ENCODE measurements around the gene CLTCL1.
"Not testable (repeated sequence)": the region's sequence is repeated elsewhere in the genome, so short reads cannot be mapped to it uniquely, and the experiment has no call there.

CLTCL1 gene

GRCh38 chr22:19169947-19170318 lies 121.6 kb downstream of the CLTCL1 start:
- TF ChIP-seq ZNF274 (IDR thresholded peaks at IDR 0.05; ENCODE audit: low read depth, low read length) (no peak), SUZ12 (IDR thresholded peaks at IDR 0.05; ENCODE audit: extremely low read depth, insufficient read depth, insufficient read length) (no peak), YY1 (IDR thresholded peaks at IDR 0.05; ENCODE audit: insufficient read depth, insufficient read length) (no peak)
- no peaks in the 10 kb centered on the region for H3K9me3 ChIP-seq (ENCODE audit: insufficient read depth, low read length)
- peak overlapping the region; percentile 61 for H3K9ac ChIP-seq (ENCODE audit: insufficient read length, low read depth)
- H3K4me3 ChIP-seq (ENCODE audit: insufficient read length, low read depth): no peak overlapping the region
- H3K36me3 ChIP-seq (ENCODE audit: insufficient read depth, insufficient read length, low read length): peaks cover 25% of the 10 kb centered on the region
- DNase-seq (ENCODE audit: low read depth, low spot score): no peak
- peaks cover 27% of the 10 kb centered on the region for H3K4me1 ChIP-seq (ENCODE audit: insufficient read depth, insufficient read length)
- peaks cover 46% of the 10 kb centered on the region for H3K27me3 ChIP-seq (ENCODE audit: insufficient read depth, insufficient read length)

- peak overlapping the region; percentile 17 for H3K9ac ChIP-seq (ENCODE audit: insufficient read length, low read depth)
- H3K4me3 ChIP-seq (ENCODE audit: insufficient read length, low read depth): peak overlapping the region; percentile 6
- H3K36me3 ChIP-seq (ENCODE audit: insufficient read depth, insufficient read length, low read length): peaks cover 23% of the 10 kb centered on the region
Observed at GRCh38 chr22:19169002-19169946, 122.2 kb downstream of the CLTCL1 start.

GRCh38 chr22:19168088-19168890 lies 123.2 kb downstream of the CLTCL1 start:
- no peak overlapping the region for H3K4me3 ChIP-seq (ENCODE audit: insufficient read length, low read depth)
- DNase-seq (ENCODE audit: low read depth, low spot score): no peak
- no peak for TF ChIP-seq SUZ12 (IDR thresholded peaks at IDR 0.05; ENCODE audit: extremely low read depth, insufficient read depth, insufficient read length)
- no peak for TF ChIP-seq ZNF274 (IDR thresholded peaks at IDR 0.05; ENCODE audit: low read depth, low read length)
- no peak for TF ChIP-seq YY1 (IDR thresholded peaks at IDR 0.05; ENCODE audit: insufficient read depth, insufficient read length)
- H3K27me3 ChIP-seq (ENCODE audit: insufficient read depth, insufficient read length): peaks cover 46% of the 10 kb centered on the region
- no peak overlapping the region for H3K9ac ChIP-seq (ENCODE audit: insufficient read length, low read depth)
- no peaks in the 10 kb centered on the region for H3K9me3 ChIP-seq (ENCODE audit: insufficient read depth, low read length)
- H3K4me1 ChIP-seq (ENCODE audit: insufficient read depth, insufficient read length): peaks cover 17% of the 10 kb centered on the region
- H3K36me3 ChIP-seq (ENCODE audit: insufficient read depth, insufficient read length, low read length): peaks cover 13% of the 10 kb centered on the region

More at GRCh38 chr22:19169002-19169946, 122.2 kb downstream of the CLTCL1 start:
- DNase-seq (ENCODE audit: low read depth, low spot score): no peak
- no peak for TF ChIP-seq ZNF274 (IDR thresholded peaks at IDR 0.05; ENCODE audit: low read depth, low read length)
- TF ChIP-seq YY1 (IDR thresholded peaks at IDR 0.05; ENCODE audit: insufficient read depth, insufficient read length): no peak
- no peak for TF ChIP-seq SUZ12 (IDR thresholded peaks at IDR 0.05; ENCODE audit: extremely low read depth, insufficient read depth, insufficient read length)
- H3K27me3 ChIP-seq (ENCODE audit: insufficient read depth, insufficient read length): peaks cover 46% of the 10 kb centered on the region
- H3K9me3 ChIP-seq (ENCODE audit: insufficient read depth, low read length): no peaks in the 10 kb centered on the region
- peaks cover 24% of the 10 kb centered on the region for H3K4me1 ChIP-seq (ENCODE audit: insufficient read depth, insufficient read length)

GRCh38 chr22:19167106-19167869 lies 124.2 kb downstream of the CLTCL1 start:
- TF ChIP-seq ZNF274 (IDR thresholded peaks at IDR 0.05; ENCODE audit: low read depth, low read length) (no peak), YY1 (IDR thresholded peaks at IDR 0.05; ENCODE audit: insufficient read depth, insufficient read length) (no peak), SUZ12 (IDR thresholded peaks at IDR 0.05; ENCODE audit: extremely low read depth, insufficient read depth, insufficient read length) (no peak)
- Histone ChIP-seq H3K4me1 (ENCODE audit: insufficient read depth, insufficient read length) (peaks cover 10% of the 10 kb centered on the region), H3K9me3 (ENCODE audit: insufficient read depth, low read length) (no peaks in the 10 kb centered on the region), H3K4me3 (ENCODE audit: insufficient read length, low read depth) (no peak overlapping the region), H3K36me3 (ENCODE audit: insufficient read depth, insufficient read length, low read length) (peaks cover 3% of the 10 kb centered on the region), H3K27me3 (ENCODE audit: insufficient read depth, insufficient read length) (peaks cover 46% of the 10 kb centered on the region), H3K9ac (ENCODE audit: insufficient read length, low read depth) (no peak overlapping the region)
- DNase-seq (ENCODE audit: low read depth, low spot score): no peak

GRCh38 chr22:19166421-19166820 lies 125.1 kb downstream of the CLTCL1 start:
- no peaks in the 10 kb centered on the region for H3K36me3 ChIP-seq (ENCODE audit: insufficient read depth, insufficient read length, low read length)
- no peak for DNase-seq (ENCODE audit: low read depth, low spot score)
- no peaks in the 10 kb centered on the region for H3K9me3 ChIP-seq (ENCODE audit: insufficient read depth, low read length)
- peaks cover 46% of the 10 kb centered on the region for H3K27me3 ChIP-seq (ENCODE audit: insufficient read depth, insufficient read length)
- no peak overlapping the region for H3K9ac ChIP-seq (ENCODE audit: insufficient read length, low read depth)
- H3K4me3 ChIP-seq (ENCODE audit: insufficient read length, low read depth): no peak overlapping the region
- peaks cover 10% of the 10 kb centered on the region for H3K4me1 ChIP-seq (ENCODE audit: insufficient read depth, insufficient read length)
- no peak for TF ChIP-seq YY1 (IDR thresholded peaks at IDR 0.05; ENCODE audit: insufficient read depth, insufficient read length)
- TF ChIP-seq SUZ12 (IDR thresholded peaks at IDR 0.05; ENCODE audit: extremely low read depth, insufficient read depth, insufficient read length): no peak
- no peak for TF ChIP-seq ZNF274 (IDR thresholded peaks at IDR 0.05; ENCODE audit: low read depth, low read length)

- H3K4me3 ChIP-seq (ENCODE audit: insufficient read length, low read depth): no peak overlapping the region
Observed at GRCh38 chr22:19164425-19164824, 127.1 kb downstream of the CLTCL1 start.

GRCh38 chr22:19158649-19159048 lies 132.9 kb downstream of the CLTCL1 start:
- not testable (repeated sequence) for H3K36me3 ChIP-seq (ENCODE audit: insufficient read depth, insufficient read length, low read length); H3K4me1 ChIP-seq (ENCODE audit: insufficient read depth, insufficient read length); H3K9ac ChIP-seq (ENCODE audit: insufficient read length, low read depth); H3K4me3 ChIP-seq (ENCODE audit: insufficient read length, low read depth); DNase-seq (ENCODE audit: low read depth, low spot score); H3K27me3 ChIP-seq (ENCODE audit: insufficient read depth, insufficient read length); H3K9me3 ChIP-seq (ENCODE audit: insufficient read depth, low read length)

More at GRCh38 chr22:19164425-19164824, 127.1 kb downstream of the CLTCL1 start:
- H3K27me3 ChIP-seq (ENCODE audit: insufficient read depth, insufficient read length): peaks cover 30% of the 10 kb centered on the region
- no peak for TF ChIP-seq ZNF274 (IDR thresholded peaks at IDR 0.05; ENCODE audit: low read depth, low read length)
- TF ChIP-seq YY1 (IDR thresholded peaks at IDR 0.05; ENCODE audit: insufficient read depth, insufficient read length): no peak
- TF ChIP-seq SUZ12 (IDR thresholded peaks at IDR 0.05; ENCODE audit: extremely low read depth, insufficient read depth, insufficient read length): no peak
- no peak for DNase-seq (ENCODE audit: low read depth, low spot score)
- H3K9ac ChIP-seq (ENCODE audit: insufficient read length, low read depth): no peak overlapping the region
- no peaks in the 10 kb centered on the region for H3K4me1 ChIP-seq (ENCODE audit: insufficient read depth, insufficient read length)
- no peaks in the 10 kb centered on the region for H3K36me3 ChIP-seq (ENCODE audit: insufficient read depth, insufficient read length, low read length)
- H3K9me3 ChIP-seq (ENCODE audit: insufficient read depth, low read length): no peaks in the 10 kb centered on the region

- not testable (repeated sequence) for H3K9ac ChIP-seq (ENCODE audit: insufficient read length, low read depth); DNase-seq (ENCODE audit: low read depth, low spot score); H3K4me1 ChIP-seq (ENCODE audit: insufficient read depth, insufficient read length)
Observed at GRCh38 chr22:19156109-19156508, 135.4 kb downstream of the CLTCL1 start.

More at GRCh38 chr22:19156109-19156508, 135.4 kb downstream of the CLTCL1 start:
- not testable (repeated sequence) for H3K4me3 ChIP-seq (ENCODE audit: insufficient read length, low read depth); H3K9me3 ChIP-seq (ENCODE audit: insufficient read depth, low read length); H3K36me3 ChIP-seq (ENCODE audit: insufficient read depth, insufficient read length, low read length)
- H3K27me3 ChIP-seq (ENCODE audit: insufficient read depth, insufficient read length): peaks cover 26% of the 10 kb centered on the region
